ENCODE measurements around the gene RAMAC. TPM values are rescaled to one million over a fixed set of nuclear protein-coding genes. Genes with fewer than 3 reads are reported as not detected.

Gene RAMAC
- total and polyA plus RNA-seq, 2 of the 8 experiments (the other 6 are each of a cell fraction or from before 2014, with no cell fraction given), result 20.7 to 32.9 TPM

GRCh38 chr15:83036253-83036652 is 50.2 kb downstream of the RAMAC start:
- ChIA-PET CTCF (ENCODE audit: partially characterized antibody) (no interaction called here), POLR2A (ENCODE audit: partially characterized antibody) (no interaction called here)
- Histone ChIP-seq H3K4me1 (replicated peaks in 1 of 4; ENCODE audit: control insufficient read depth in 3 of 4, insufficient read depth in 4 of 4, low read length in 3 of 4) (no peaks in the 10 kb centered on the region), H3K18ac (ENCODE audit: extremely low read depth, low read length) (no peak overlapping the region), H3K79me1 (ENCODE audit: low read depth, low read length) (no peaks in the 10 kb centered on the region), H3K9ac (replicated peaks in 1 of 4; ENCODE audit: extremely low read depth in 1 of 4, low read depth in 3 of 4, low read length in 3 of 4) (no peak overlapping the region), H4K5ac (ENCODE audit: insufficient read length, low read depth, low read length) (no peak overlapping the region), H3K9me3 (ENCODE audit: insufficient read depth in 2 of 2, low read depth in 1 of 2, low read length in 1 of 2) (no peaks in the 10 kb centered on the region), H2BK15ac (ENCODE audit: low read length) (no peak overlapping the region), H2AK5ac (ENCODE audit: low read depth, low read length) (no peak overlapping the region), H3K56ac (replicated peaks; ENCODE audit: insufficient read length, low read depth, low read length) (no peak overlapping the region), H2AFZ (ENCODE audit: low read length) (no peak overlapping the region), H4K91ac (replicated peaks; ENCODE audit: insufficient read length, low read length) (no peak overlapping the region), H3K4me3 (ENCODE audit: extremely low read depth in 1 of 4, insufficient read depth in 2 of 4, low read depth in 3 of 4, low read length in 4 of 4) (no peak overlapping the region), H2BK20ac (ENCODE audit: low read length) (no peak overlapping the region), H4K8ac (ENCODE audit: extremely low read depth, insufficient read depth, low read length) (no peak overlapping the region), H3K36me3 (ENCODE audit: control insufficient read depth in 2 of 4, insufficient read depth in 4 of 4, low read length in 3 of 4) (peaks cover 0 to 29% (median 13%) of the 10 kb centered on the region in 4 experiments; a peak in 5 of 8 replicates), H3K14ac (ENCODE audit: insufficient read length) (no peak overlapping the region), H3K23ac (ENCODE audit: insufficient read length) (no peak overlapping the region), H4K20me1 (replicated peaks in 1 of 2; ENCODE audit: control insufficient read depth in 1 of 2, insufficient read depth in 2 of 2, low read length in 2 of 2) (no peaks in the 10 kb centered on the region), H3K79me2 (ENCODE audit: control insufficient read depth in 1 of 2, insufficient read depth in 2 of 2, low read length in 2 of 2) (peaks cover 0 to 72% of the 10 kb centered on the region in 2 experiments; a peak in 2 of 4 replicates), H2BK12ac (ENCODE audit: low read depth, low read length) (no peak overlapping the region), H2BK5ac (ENCODE audit: low read depth, low read length) (no peak overlapping the region), H3K27ac (ENCODE audit: low read depth, low read length) (no peak overlapping the region), H2BK120ac (replicated peaks; ENCODE audit: low read depth, low read length) (no peak overlapping the region), H3K4ac (replicated peaks; ENCODE audit: insufficient read length, low read depth, low read length) (no peak overlapping the region), H3K27me3 (replicated peaks in 1 of 4; ENCODE audit: control insufficient read depth in 3 of 4, extremely low read depth in 1 of 4, insufficient read depth in 3 of 4, low read length in 3 of 4) (no peaks in the 10 kb centered on the region), H3K23me2 (ENCODE audit: low read depth, low read length) (no peaks in the 10 kb centered on the region; the same call in 1 of the 2 replicates), H3K4me2 (ENCODE audit: insufficient read depth in 1 of 2, low read depth in 2 of 2, low read length in 2 of 2) (no peak overlapping the region)
- WGBS, 2 experiments (ENCODE audit: extremely low coverage in 1 of 2, insufficient coverage in 1 of 2, insufficient read length in 1 of 2, insufficient replicate concordance in 2 of 2, low coverage in 1 of 2, low lambda C conversion rate in 2 of 2, missing lambda C conversion rate in 1 of 2), result 88% methylated on average over 6 of the region's 6 CpGs; no CpG with 5 or more reads in 1 of the 2 experiments
- TF ChIP-seq TAF7 (optimal IDR thresholded peaks at IDR 0.05; ENCODE audit: borderline replicate concordance, low read depth, low read length) (no peak), FOSL1 (IDR thresholded peaks at IDR 0.05; ENCODE audit: insufficient read depth, low read depth, low read length) (no peak)
- no peak for DNase-seq (ENCODE audit: low read depth in 1 of 2, low spot score in 2 of 2)
- FAIRE-seq, result no peak
